Measurements from ENCODE around the gene TECPR2.

TECPR2 gene

GRCh38 chr14:102493096-102493495, 130.4 kb downstream of the TECPR2 start:
- H3K4me2 ChIP-seq (ENCODE audit: low read length), result no peak overlapping the region
- no peak overlapping the region for H3K9ac ChIP-seq (ENCODE audit: low read depth, low read length)
- H3K9me3 ChIP-seq (replicated peaks; ENCODE audit: low read length), result no peaks in the 10 kb centered on the region
- H3K4me3 ChIP-seq (ENCODE audit: low read length), result no peak overlapping the region
- H3K4me1 ChIP-seq (ENCODE audit: control insufficient read depth, insufficient read depth, low read length), result no peaks in the 10 kb centered on the region
- H3K27me3 ChIP-seq (ENCODE audit: control insufficient read depth, insufficient read depth, low read length), result no peaks in the 10 kb centered on the region
- peaks cover 4% of the 10 kb centered on the region for H3K36me3 ChIP-seq (ENCODE audit: insufficient read depth, low read length)

GRCh38 chr14:102493585-102493984, 130.8 kb downstream of the TECPR2 start:
- Histone ChIP-seq H3K9ac (ENCODE audit: low read depth, low read length) (no peak overlapping the region), H3K36me3 (ENCODE audit: insufficient read depth, low read length) (peaks cover 6% of the 10 kb centered on the region), H3K4me1 (ENCODE audit: control insufficient read depth, insufficient read depth, low read length) (no peaks in the 10 kb centered on the region)

GRCh38 chr14:102495491-102496330, 133.0 kb downstream of the TECPR2 start:
- no peak overlapping the region for H3K4me3 ChIP-seq (ENCODE audit: low read length)
- H3K9me3 ChIP-seq (replicated peaks; ENCODE audit: low read length), result no peaks in the 10 kb centered on the region
- no peak overlapping the region for H3K4me2 ChIP-seq (ENCODE audit: low read length)
- peaks cover 13% of the 10 kb centered on the region for H3K4me1 ChIP-seq (ENCODE audit: control insufficient read depth, insufficient read depth, low read length)
- peaks cover 7% of the 10 kb centered on the region for H3K36me3 ChIP-seq (ENCODE audit: insufficient read depth, low read length)
- H3K27me3 ChIP-seq (ENCODE audit: control insufficient read depth, insufficient read depth, low read length), result no peaks in the 10 kb centered on the region
- no peak overlapping the region for H3K9ac ChIP-seq (ENCODE audit: low read depth, low read length)

More at GRCh38 chr14:102493585-102493984, 130.8 kb downstream of the TECPR2 start:
- no peaks in the 10 kb centered on the region for H3K27me3 ChIP-seq (ENCODE audit: control insufficient read depth, insufficient read depth, low read length)
- H3K9me3 ChIP-seq (replicated peaks; ENCODE audit: low read length), result no peaks in the 10 kb centered on the region
- H3K4me2 ChIP-seq (ENCODE audit: low read length), result no peak overlapping the region
- H3K4me3 ChIP-seq (ENCODE audit: low read length), result no peak overlapping the region

- no peaks in the 10 kb centered on the region for H3K9me3 ChIP-seq (replicated peaks; ENCODE audit: low read length)
- no peak overlapping the region for H3K9ac ChIP-seq (ENCODE audit: low read depth, low read length)
- no peaks in the 10 kb centered on the region for H3K27me3 ChIP-seq (ENCODE audit: control insufficient read depth, insufficient read depth, low read length)
- peaks cover 12% of the 10 kb centered on the region for H3K36me3 ChIP-seq (ENCODE audit: insufficient read depth, low read length)
- H3K4me1 ChIP-seq (ENCODE audit: control insufficient read depth, insufficient read depth, low read length), result peaks cover 15% of the 10 kb centered on the region
- no peak overlapping the region for H3K4me2 ChIP-seq (ENCODE audit: low read length)
- no peak overlapping the region for H3K4me3 ChIP-seq (ENCODE audit: low read length)
These were observed 133.6 kb downstream of the TECPR2 start for GRCh38 chr14:102496331-102496691.

DNA sequence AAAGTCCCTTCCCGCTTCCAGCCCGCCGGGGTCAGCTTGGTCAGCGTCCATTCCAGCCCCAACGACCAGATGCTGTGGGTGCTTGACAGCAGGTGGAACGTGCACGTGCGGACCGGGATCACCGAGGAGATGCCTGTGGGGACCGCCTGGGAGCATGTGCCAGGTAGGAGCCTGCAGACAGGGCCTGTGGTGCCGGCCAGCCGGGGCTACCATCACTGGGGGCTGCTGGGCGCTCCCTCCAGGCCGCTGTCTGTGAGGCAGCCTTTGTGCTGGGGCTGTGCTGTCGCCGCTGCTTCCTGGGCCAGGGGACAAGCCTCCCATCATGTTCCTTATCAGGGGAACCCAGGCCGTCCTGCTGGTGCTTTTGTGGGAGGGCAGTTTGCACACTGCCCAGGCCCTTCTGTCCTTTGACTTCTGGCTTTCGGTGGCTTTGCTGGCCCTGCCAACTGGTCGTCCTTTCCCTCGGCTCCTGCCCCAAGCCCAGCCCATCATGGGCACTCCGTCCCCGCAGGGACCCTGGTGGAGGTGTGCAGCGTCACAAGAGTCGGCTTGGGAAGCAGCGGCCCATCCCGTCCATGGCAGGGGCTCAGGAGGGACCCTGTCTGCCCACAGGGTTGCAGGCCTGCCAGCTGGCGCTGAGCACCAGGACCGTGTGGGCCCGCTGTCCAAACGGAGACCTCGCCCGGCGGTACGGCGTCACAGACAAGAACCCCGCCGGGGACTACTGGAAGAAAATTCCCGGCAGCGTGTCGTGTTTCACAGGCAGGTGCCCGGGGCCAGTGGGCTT, 134.4 kb downstream of the TECPR2 start:
- Histone ChIP-seq H3K36me3 (ENCODE audit: insufficient read depth, low read length) (peaks cover 16% of the 10 kb centered on the region), H3K9me3 (replicated peaks; ENCODE audit: low read length) (no peaks in the 10 kb centered on the region), H3K4me2 (ENCODE audit: low read length) (no peak overlapping the region), H3K27me3 (ENCODE audit: control insufficient read depth, insufficient read depth, low read length) (no peaks in the 10 kb centered on the region), H3K9ac (ENCODE audit: low read depth, low read length) (no peak overlapping the region), H3K4me1 (ENCODE audit: control insufficient read depth, insufficient read depth, low read length) (peaks cover 15% of the 10 kb centered on the region), H3K4me3 (ENCODE audit: low read length) (no peak overlapping the region)

GRCh38 chr14:102497998-102498677, 135.4 kb downstream of the TECPR2 start:
- H3K4me2 ChIP-seq (ENCODE audit: low read length), result no peak overlapping the region
- no peaks in the 10 kb centered on the region for H3K27me3 ChIP-seq (ENCODE audit: control insufficient read depth, insufficient read depth, low read length)
- H3K4me1 ChIP-seq (ENCODE audit: control insufficient read depth, insufficient read depth, low read length), result peaks cover 15% of the 10 kb centered on the region
- no peak overlapping the region for H3K4me3 ChIP-seq (ENCODE audit: low read length)
- no peak overlapping the region for H3K9ac ChIP-seq (ENCODE audit: low read depth, low read length)
- H3K9me3 ChIP-seq (replicated peaks; ENCODE audit: low read length), result no peaks in the 10 kb centered on the region
- peaks cover 16% of the 10 kb centered on the region for H3K36me3 ChIP-seq (ENCODE audit: insufficient read depth, low read length)

GRCh38 chr14:102498678-102499265, 136.0 kb downstream of the TECPR2 start:
- H3K36me3 ChIP-seq (ENCODE audit: insufficient read depth, low read length), result peaks cover 16% of the 10 kb centered on the region
- no peaks in the 10 kb centered on the region for H3K9me3 ChIP-seq (replicated peaks; ENCODE audit: low read length)
- H3K4me2 ChIP-seq (ENCODE audit: low read length), result no peak overlapping the region
- H3K4me1 ChIP-seq (ENCODE audit: control insufficient read depth, insufficient read depth, low read length), result peaks cover 18% of the 10 kb centered on the region
- H3K4me3 ChIP-seq (ENCODE audit: low read length), result no peak overlapping the region
- no peak overlapping the region for H3K9ac ChIP-seq (ENCODE audit: low read depth, low read length)
- no peaks in the 10 kb centered on the region for H3K27me3 ChIP-seq (ENCODE audit: control insufficient read depth, insufficient read depth, low read length)

GRCh38 chr14:102499401-102500157, 136.8 kb downstream of the TECPR2 start:
- Histone ChIP-seq H3K4me1 (ENCODE audit: control insufficient read depth, insufficient read depth, low read length) (peaks cover 19% of the 10 kb centered on the region), H3K4me3 (ENCODE audit: low read length) (no peak overlapping the region), H3K9ac (ENCODE audit: low read depth, low read length) (peak overlapping the region; percentile 23), H3K36me3 (ENCODE audit: insufficient read depth, low read length) (peaks cover 16% of the 10 kb centered on the region), H3K27me3 (ENCODE audit: control insufficient read depth, insufficient read depth, low read length) (no peaks in the 10 kb centered on the region), H3K9me3 (replicated peaks; ENCODE audit: low read length) (no peaks in the 10 kb centered on the region), H3K4me2 (ENCODE audit: low read length) (no peak overlapping the region)

- H3K9me3 ChIP-seq (replicated peaks; ENCODE audit: low read length), result no peaks in the 10 kb centered on the region
- H3K36me3 ChIP-seq (ENCODE audit: insufficient read depth, low read length), result peaks cover 16% of the 10 kb centered on the region
- peaks cover 19% of the 10 kb centered on the region for H3K4me1 ChIP-seq (ENCODE audit: control insufficient read depth, insufficient read depth, low read length)
- no peaks in the 10 kb centered on the region for H3K27me3 ChIP-seq (ENCODE audit: control insufficient read depth, insufficient read depth, low read length)
- H3K4me3 ChIP-seq (ENCODE audit: low read length), result no peak overlapping the region
- peak overlapping the region; percentile 23 for H3K9ac ChIP-seq (ENCODE audit: low read depth, low read length)
- H3K4me2 ChIP-seq (ENCODE audit: low read length), result peak overlapping the region; percentile 10
These were observed 137.5 kb downstream of the TECPR2 start for GRCh38 chr14:102500158-102500662.

DNA sequence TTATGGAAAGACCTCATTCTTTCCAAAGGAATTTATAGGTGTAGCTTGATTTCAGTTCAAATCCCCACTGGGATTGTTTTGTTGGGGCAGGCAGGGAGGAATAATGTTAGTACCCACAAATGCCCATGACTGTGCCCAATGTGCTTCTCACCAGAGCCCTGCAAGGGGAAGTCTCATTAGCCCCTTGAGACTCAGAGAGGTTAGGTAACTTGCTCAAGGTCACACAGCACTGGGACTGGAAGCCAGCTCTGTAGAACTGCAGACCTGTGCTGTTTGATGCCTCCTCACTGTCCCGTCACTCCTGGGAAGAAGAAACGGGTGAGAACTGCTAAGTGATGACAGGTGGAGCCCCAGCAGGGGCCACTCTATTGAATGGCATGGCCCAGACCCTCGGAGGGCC, 138.0 kb downstream of the TECPR2 start:
- Histone ChIP-seq H3K9me3 (replicated peaks; ENCODE audit: low read length) (no peaks in the 10 kb centered on the region), H3K9ac (ENCODE audit: low read depth, low read length) (peak overlapping the region; percentile 23), H3K4me2 (ENCODE audit: low read length) (peak overlapping the region; percentile 10), H3K4me3 (ENCODE audit: low read length) (no peak overlapping the region), H3K27me3 (ENCODE audit: control insufficient read depth, insufficient read depth, low read length) (no peaks in the 10 kb centered on the region), H3K4me1 (ENCODE audit: control insufficient read depth, insufficient read depth, low read length) (peaks cover 19% of the 10 kb centered on the region), H3K36me3 (ENCODE audit: insufficient read depth, low read length) (peaks cover 16% of the 10 kb centered on the region)

Measured in skeletal muscle satellite cell (primary cell).